Heart right ventricle (tissue), 16 donors: ENCODE results near the gene ARTN. TPM values are rescaled to one million over a fixed set of nuclear protein-coding genes. Genes with fewer than 3 reads are reported as not detected.

Source experiments
- ATAC-seq, 8 donors: fragments of 200-7000 bp; cut with Tn5 transposase; one replicate each; pipeline ENCODE4 v1.9.1; 2020; ENCODE audit warnings: mild to moderate bottlenecking in 8 of 8, moderate library complexity in 8 of 8, moderate number of reproducible peaks in 1 of 8
- DNase-seq, 2 donors: peaks; one replicate each; pipeline ENCODE4 v3.0.0-alpha.2; 2020
- H3K27ac ChIP-seq, 10 donors: fragments of 200-600 bp; sonication (generic) in 2 of 10; one replicate each; pipeline versions ENCODE4 v1.5.0 to v1.8.0; 2020 to 2022; ENCODE audit warnings: mild to moderate bottlenecking in 3 of 10
- H3K27me3 ChIP-seq, 7 donors: fragments of 200-600 bp; one replicate each; pipeline ENCODE4 v1.8.0; 2021 to 2022; ENCODE audit warnings: mild to moderate bottlenecking in 2 of 7
- H3K36me3 ChIP-seq, 9 donors: fragments of 200-600 bp; sonication (generic) in 1 of 9; one replicate each; pipeline versions ENCODE4 v1.5.0 to v1.8.0; 2020 to 2022; ENCODE audit warnings: mild to moderate bottlenecking in 2 of 9
- H3K4me1 ChIP-seq, 9 donors: fragments of 200-600 bp; sonication (generic) in 1 of 9; one replicate each; pipeline versions ENCODE4 v1.5.0 to v1.8.0; 2020 to 2022; ENCODE audit warnings: mild to moderate bottlenecking in 4 of 9
- H3K4me3 ChIP-seq, 10 donors: fragments of 200-600 bp; sonication (generic) in 2 of 10; one replicate each; pipeline versions ENCODE4 v1.5.0 to v1.8.0; 2020 to 2022; ENCODE audit warnings: mild to moderate bottlenecking in 7 of 10, moderate library complexity in 2 of 10
- H3K9me3 ChIP-seq, 11 donors: fragments of 200-600 bp in 10 of 11; sonication (generic) in 2 of 11; one replicate each; pipeline versions ENCODE4 v1.5.0 to v1.8.0; 2013 to 2022; ENCODE audit warnings: mild to moderate bottlenecking in 2 of 11, control low read depth in 1 of 11, moderate library complexity in 1 of 11
- WGBS, 2 donors: extraction: QIAGEN DNeasy Blood & Tissue Kit; methylation state at CpG; one replicate each; pipeline ENCODE4 v1.1.7; 2013; ENCODE audit warnings: inconsistent platforms in 1 of 2; 5-methylcytosine and 5-hydroxymethylcytosine counted together
- intact Hi-C, 10 donors: fragments of 100-400 bp; cut with DNase I; formaldehyde crosslinking; loops; one replicate each; pipeline versions ENCODE4 v1.11.1 to v1.14.2; 2022
- polyA plus RNA-seq, 2 donors: library from polyadenylated mRNA; stranded (reverse); fragments of 200-250 nt; gene quantifications; one replicate each; pipeline ENCODE4 v1.2.3, GENCODE V29; 2013
- total RNA-seq, 10 donors: library from RNA; stranded (reverse); fragmentation: NEBNext Ultra II Directional in 3 of 10; extraction: Animal tissue kit (Norgen Biotek cat#: 25700) in 3 of 10; gene quantifications; one replicate each; pipeline versions ENCODE4 v1.2.1 to v1.2.4, GENCODE V29; 2021 to 2023
- TF ChIP-seq, protein P1 (sequence below), 9 donors: fragments of 200-600 bp; sonication (generic) in 2 of 9; IDR thresholded peaks; one replicate each; pipeline versions ENCODE4 v1.5.0 to v1.8.0; 2021 to 2022; ENCODE audit warnings: antibody characterized with exemption in 9 of 9, mild to moderate bottlenecking in 5 of 9, moderate library complexity in 1 of 9
- donor health status: Arrhythmogenic right ventricular cardiomyopathy.
- donor health status: ischemic (EF 13 %, LVEDD 7.1; RV severe dilation, severe dysfunction).
- donor health status: healthy with polysubstance abuse.
- donor health status: DM: no; HTN: yes; CAD: no.
- donor health status: DM: no; HTN: no; CAD: no.
- donor health status: ischemic (EF 25% LVEDD 6.9; RV normal size, moderate dysfunction).
- donor health status: ischemic (EF 25% LVEDD 5.7; RV mildly dilated, moderate dysfunction).
- donor health status: healthy.
- donor health status: DM: yes; HTN: yes; CAD: no.
- donor health status: Ischemic cardiomyopathy.
- donor health status: ischemic (EF 35%, LVEDD 5.7; RV mildly dilated, moderate dysfunction).
- donor health status: nonischemic (EF 11% LVEDD 7.7; RV severe dilation, severe dysfunction).
- donor health status: DM: yes; HTN: yes; CAD: no.
- donor health status: PGD.
- donor health status: ischemic (EF 29% LVEDD 5.4; RV normal size, mild dysfunction).
- donor health status: nonischemic (EF 23%, LVEDD 6.1; RV moderate dilation, normal function).

ARTN gene
- total and polyA plus RNA-seq, 12 donors: 0.44 to 1.5 (median 0.64) TPM; not detected in 6

DNA sequence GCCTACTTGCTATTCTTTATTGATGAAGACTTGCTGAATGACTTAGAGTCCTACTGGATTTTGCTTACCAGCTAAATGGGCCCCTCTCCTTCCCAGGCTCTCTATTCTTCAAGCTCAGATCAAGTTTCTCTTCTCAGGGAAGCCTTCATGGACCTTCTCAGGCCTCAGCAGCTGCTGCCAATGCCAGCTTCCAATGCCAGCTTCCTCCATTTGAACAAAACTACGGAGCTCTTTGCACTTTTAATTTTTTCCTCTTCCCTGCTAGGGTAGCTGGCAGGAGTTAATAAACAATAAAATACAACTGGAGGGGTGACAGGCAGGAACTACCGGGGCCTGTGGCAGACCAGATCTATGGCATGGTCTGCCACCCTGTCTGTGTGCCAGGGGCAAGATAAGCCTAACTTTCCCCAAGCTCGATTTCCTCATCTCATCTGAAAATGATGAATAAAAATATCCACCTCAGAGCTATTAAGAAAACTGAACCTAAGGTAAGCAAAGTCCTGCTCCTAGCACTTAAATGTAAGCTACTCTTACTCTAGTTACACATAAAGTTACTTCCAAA lies 12.2 kb downstream of the ARTN start:
- TF ChIP-seq, protein P1, sequence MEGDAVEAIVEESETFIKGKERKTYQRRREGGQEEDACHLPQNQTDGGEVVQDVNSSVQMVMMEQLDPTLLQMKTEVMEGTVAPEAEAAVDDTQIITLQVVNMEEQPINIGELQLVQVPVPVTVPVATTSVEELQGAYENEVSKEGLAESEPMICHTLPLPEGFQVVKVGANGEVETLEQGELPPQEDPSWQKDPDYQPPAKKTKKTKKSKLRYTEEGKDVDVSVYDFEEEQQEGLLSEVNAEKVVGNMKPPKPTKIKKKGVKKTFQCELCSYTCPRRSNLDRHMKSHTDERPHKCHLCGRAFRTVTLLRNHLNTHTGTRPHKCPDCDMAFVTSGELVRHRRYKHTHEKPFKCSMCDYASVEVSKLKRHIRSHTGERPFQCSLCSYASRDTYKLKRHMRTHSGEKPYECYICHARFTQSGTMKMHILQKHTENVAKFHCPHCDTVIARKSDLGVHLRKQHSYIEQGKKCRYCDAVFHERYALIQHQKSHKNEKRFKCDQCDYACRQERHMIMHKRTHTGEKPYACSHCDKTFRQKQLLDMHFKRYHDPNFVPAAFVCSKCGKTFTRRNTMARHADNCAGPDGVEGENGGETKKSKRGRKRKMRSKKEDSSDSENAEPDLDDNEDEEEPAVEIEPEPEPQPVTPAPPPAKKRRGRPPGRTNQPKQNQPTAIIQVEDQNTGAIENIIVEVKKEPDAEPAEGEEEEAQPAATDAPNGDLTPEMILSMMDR (IDR thresholded peaks at IDR 0.05): no peak
- intact Hi-C loops: loop anchor here in 3 of 10 donors (2.0 to 5.0 kb wide), 3 partner anchors 23 to 238 kb away; partner anchors contain the start of genes ATP6V0B (in 1 of the 3) and ST3GAL3 (in 1 of the 3)
- ATAC-seq (no peak), DNase-seq (no peak)
- Histone ChIP-seq H3K9me3 (no peaks in the 10 kb centered on the region), H3K4me3 (peak overlapping the region; percentile 53 to 94 (median 72)), H3K27me3 (no peaks in the 10 kb centered on the region), H3K27ac (peak overlapping the region in 9 of 10 donors; percentile 90 to 100 (median 97)), H3K36me3 (peaks cover 0 to 21% (median 0%) of the 10 kb centered on the region in 9 donors), H3K4me1 (peaks cover 16 to 54% (median 39%) of the 10 kb centered on the region in 9 donors)
- 11 to 12% methylated on average over 3 of the region's 3 CpGs for WGBS, 2 donors

DNA sequence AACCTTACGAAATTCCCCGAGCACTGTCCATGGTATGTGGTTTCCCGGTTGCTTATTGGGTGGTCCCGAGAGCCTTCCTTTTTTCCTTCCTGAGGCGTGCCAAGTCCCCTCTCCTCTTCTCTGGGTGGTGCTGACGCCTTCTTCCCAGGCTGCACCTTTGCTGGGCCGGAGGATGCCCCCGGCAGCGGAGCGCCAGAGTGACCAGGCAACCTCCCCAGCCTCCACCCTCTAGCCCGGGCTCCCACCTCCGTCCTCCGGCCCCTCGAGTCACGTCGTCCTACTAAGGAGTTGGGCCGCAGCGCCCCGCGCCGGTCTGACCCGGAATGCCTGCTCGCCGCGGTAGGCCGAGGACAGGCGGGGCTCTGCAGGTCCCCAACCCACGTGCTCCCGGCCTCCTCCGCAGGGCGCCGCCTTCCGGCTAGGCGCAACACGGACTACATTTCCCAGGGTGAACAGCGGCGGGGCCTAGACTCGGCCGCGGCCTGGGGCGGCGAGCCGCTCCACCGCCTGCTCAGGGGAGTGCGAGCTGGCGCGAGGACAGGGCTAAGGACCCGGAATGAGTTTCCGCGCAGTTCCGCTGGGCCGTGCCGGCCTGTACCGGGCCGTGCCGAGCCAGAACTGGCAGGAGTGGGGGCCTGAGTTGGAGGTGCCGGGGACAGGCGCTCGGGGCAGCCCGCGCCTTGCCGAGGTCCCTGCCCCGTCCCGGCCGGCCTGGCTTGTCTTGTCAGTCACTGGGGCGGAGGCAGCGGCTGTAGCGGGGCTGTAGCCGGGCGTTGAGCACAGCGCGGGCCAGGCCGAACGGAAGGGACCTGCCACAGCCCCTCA lies 12.8 kb downstream of the ARTN start, which contains the start of gene IPO13:
IPO13 (plus strand) TSS at position 715 of the 825 bp plus-strand sequence. CDS start 651 bp downstream, outside the sequence.
- H3K4me1 ChIP-seq: peaks cover 16 to 61% (median 44%) of the 10 kb centered on the region in 9 donors
- TF ChIP-seq, protein P1 (IDR thresholded peaks at IDR 0.05): peak; percentile 36 to 87 (median 75)

DNA sequence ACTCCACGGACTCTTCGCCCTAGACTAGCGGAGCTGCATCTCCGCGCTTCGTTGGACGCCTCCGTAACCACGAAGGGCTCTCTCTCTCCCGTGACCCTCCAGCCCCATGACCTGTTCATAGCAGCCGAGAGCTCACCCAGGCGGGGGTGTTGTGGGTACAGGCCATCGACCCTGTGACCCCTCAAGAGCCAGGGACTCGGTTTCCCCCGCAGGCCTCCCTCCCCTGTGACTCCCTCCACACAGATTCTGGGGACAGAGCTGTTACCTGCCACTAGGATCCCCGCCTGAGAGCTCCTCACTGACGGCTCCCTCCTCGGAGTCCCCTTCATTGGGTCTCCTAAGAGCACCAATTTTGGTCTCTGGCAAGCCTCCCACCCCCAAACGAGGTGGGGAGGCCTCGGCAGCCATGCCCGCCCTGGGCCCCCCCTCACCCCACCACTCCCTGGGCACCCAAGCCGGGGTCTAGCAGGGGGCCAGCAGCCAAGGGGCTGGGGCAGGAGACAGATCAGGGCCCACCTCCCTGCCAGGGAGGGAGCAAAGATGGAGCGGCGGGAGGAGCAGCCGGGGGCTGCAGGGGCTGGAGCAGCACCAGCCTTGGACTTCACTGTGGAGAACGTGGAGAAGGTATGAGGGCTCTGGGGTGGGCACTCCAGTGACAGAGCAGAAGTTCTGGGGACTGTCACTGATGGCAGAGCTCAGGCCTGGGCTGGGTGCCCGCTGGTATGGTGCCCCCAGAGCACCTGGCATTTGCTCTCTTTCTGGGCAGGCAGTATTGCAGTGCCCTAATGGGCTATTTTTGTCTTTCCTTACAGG lies 13.7 kb downstream of the ARTN start:
- Histone ChIP-seq H3K27ac (peak overlapping the region; percentile 90 to 100 (median 97)), H3K4me1 (peaks cover 16 to 69% (median 52%) of the 10 kb centered on the region in 9 donors), H3K27me3 (no peaks in the 10 kb centered on the region), H3K36me3 (peaks cover 0 to 27% (median 0%) of the 10 kb centered on the region in 9 donors), H3K9me3 (no peaks in the 10 kb centered on the region), H3K4me3 (peak overlapping the region; percentile 53 to 94 (median 72))
- intact Hi-C loops: loop anchor here in 3 of 10 donors (2.0 to 5.0 kb wide), 3 partner anchors 22 to 240 kb away; partner anchors contain the start of genes ATP6V0B (in 1 of the 3) and ST3GAL3 (in 1 of the 3)
- DNase-seq (peak; percentile 59 to 63), ATAC-seq (peak; percentile 18 to 69 (median 62))
- TF ChIP-seq, protein P1 (IDR thresholded peaks at IDR 0.05): no peak
- 3 to 5% methylated on average over 27 of the region's 27 CpGs for WGBS, 2 donors

More for the DNA sequence above, 12.8 kb downstream of the ARTN start, which contains the start of gene IPO13:
- peak; percentile 95 for DNase-seq
- ATAC-seq: peak; percentile 93 to 96 (median 94)
- intact Hi-C loops: loop anchor here in 3 of 10 donors (2.0 to 5.0 kb wide), 3 partner anchors 22 to 239 kb away; partner anchors contain the start of genes ATP6V0B (in 1 of the 3) and ST3GAL3 (in 1 of the 3)
- Histone ChIP-seq H3K9me3 (no peaks in the 10 kb centered on the region), H3K27ac (peak within 1 kb of the TSS; percentile 90 to 100 (median 97)), H3K36me3 (peaks cover 0 to 27% (median 0%) of the 10 kb centered on the region in 9 donors), H3K27me3 (no peaks in the 10 kb centered on the region), H3K4me3 (peak within 1 kb of the TSS; percentile 53 to 94 (median 72))
- WGBS, 2 donors: 0% methylated on average over 72 to 74 of the region's 74 CpGs
